Activated CD4-positive, alpha-beta memory T cell treated with anti-CD3 and anti-CD28 coated beads, Interleukin-2, amount 10 ng/mL, durations not matched to agents 7 days and 5 days (primary cell): ENCODE data around the gene IMP3. TPM values are rescaled to one million over a fixed set of nuclear protein-coding genes. Genes with fewer than 3 reads are reported as not detected.
"Not testable (repeated sequence)": the region's sequence is repeated elsewhere in the genome, so short reads cannot be mapped to it uniquely, and the experiment has no call there.

Source experiments
- CTCF ChIA-PET: fragments of 350-600 bp; sonication (Branson Sonifier 250); formaldehyde crosslinking; loops from one replicate; lab custom pipeline; 2021; ENCODE audit warnings: antibody characterized with exemption, inconsistent platforms; lab: Charles Lee
- POLR2A ChIA-PET: fragments of 350-600 bp; sonication (Branson Sonifier 250); formaldehyde crosslinking; loops from one replicate; lab custom pipeline; 2021; ENCODE audit warnings: antibody characterized with exemption; lab: Charles Lee
- DNase-seq: peaks from one replicate; pipeline ENCODE4 v3.0.0-alpha.2; 2020
- H3K27ac Mint-ChIP-seq: one replicate; pipeline ENCODE4 v1.8.0; 2021; ENCODE audit warnings: mild to moderate bottlenecking, mixed read lengths
- H3K27me3 Mint-ChIP-seq: one replicate; pipeline ENCODE4 v1.8.0; 2021; ENCODE audit warnings: mixed read lengths
- H3K36me3 Mint-ChIP-seq: one replicate; pipeline ENCODE4 v1.8.0; 2021; ENCODE audit warnings: low read depth, mixed read lengths
- H3K4me1 Mint-ChIP-seq: one replicate; pipeline ENCODE4 v1.8.0; 2021; ENCODE audit warnings: mixed read lengths
- H3K4me3 Mint-ChIP-seq: one replicate; pipeline ENCODE4 v1.8.0; 2021; ENCODE audit warnings: mild to moderate bottlenecking, mixed read lengths
- H3K9me3 Mint-ChIP-seq: one replicate; pipeline ENCODE4 v1.8.0; 2021; ENCODE audit warnings: mixed read lengths
- total RNA-seq, 2 experiments: library from RNA; stranded (reverse); gene quantifications; one replicate each; pipeline ENCODE4 v1.2.3, GENCODE V29; 2021

Gene IMP3
- total RNA-seq, 2 experiments from 2014 or later, result 72.3 to 75.5 TPM

- CTCF ChIA-PET, result interaction anchor here (1.1 kb wide), 1 partner anchor 310 kb away, joined by 4 read pairs; no protein-coding TSS in a partner anchor
- POLR2A ChIA-PET, H3K4me1 Mint-ChIP-seq, H3K27ac Mint-ChIP-seq, H3K9me3 Mint-ChIP-seq, H3K4me3 Mint-ChIP-seq, H3K36me3 Mint-ChIP-seq, H3K27me3 Mint-ChIP-seq, DNase-seq: not testable (repeated sequence)
Measured at GRCh38 chr15:75678324-75678690, 38.3 kb upstream of the IMP3 start.

GRCh38 chr15:75677465-75678323 is 37.7 kb upstream of the IMP3 start:
- Mint-ChIP-seq H3K4me1 (peaks cover 2% of the 10 kb centered on the region), H3K9me3 (no peaks in the 10 kb centered on the region), H3K36me3 (no peaks in the 10 kb centered on the region), H3K4me3 (no peak overlapping the region), H3K27ac (no peak overlapping the region), H3K27me3 (peaks cover 4% of the 10 kb centered on the region)
- POLR2A ChIA-PET, result no interaction called here
- DNase-seq, result no peak
- CTCF ChIA-PET, result no interaction called here

DNA sequence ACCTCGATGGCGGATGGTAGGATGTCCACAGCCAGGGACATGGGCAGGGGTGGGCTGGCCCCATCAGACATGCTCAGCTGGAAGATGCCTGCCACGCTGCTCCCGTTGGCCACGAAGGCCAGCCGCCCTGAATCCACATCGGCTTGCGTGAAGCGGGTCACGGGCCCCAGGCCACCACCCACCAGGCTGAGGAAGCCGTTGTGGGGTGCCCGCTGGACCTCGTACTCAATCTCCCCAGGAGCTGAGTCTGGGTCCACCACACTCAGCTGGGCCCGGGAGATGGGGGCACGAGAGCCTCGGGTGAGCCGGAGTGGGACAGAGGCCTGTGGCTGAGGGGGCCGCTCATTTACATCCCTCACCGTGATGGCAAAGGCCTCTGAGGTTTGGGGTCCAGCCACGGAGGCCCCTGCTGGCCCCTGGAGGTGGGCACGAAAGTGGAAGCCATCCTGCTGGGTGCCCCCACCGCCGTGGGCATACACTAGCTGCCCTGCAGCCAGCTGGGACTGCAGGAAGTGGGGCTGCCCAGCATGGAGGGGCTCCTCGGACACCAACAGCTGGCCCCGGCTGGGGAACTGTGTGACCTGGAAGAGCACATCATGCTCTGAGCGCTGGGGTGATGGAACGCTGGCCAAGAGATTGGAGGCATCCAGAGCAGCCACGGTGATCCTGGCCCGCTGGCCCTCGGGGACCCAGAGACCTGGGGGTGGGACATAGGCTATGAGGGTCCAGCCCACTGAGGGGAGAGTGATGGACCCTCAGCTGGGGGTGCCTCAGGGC is 36.9 kb upstream of the IMP3 start:
- no peak overlapping the region for H3K4me3 Mint-ChIP-seq
- peaks cover 2% of the 10 kb centered on the region for H3K4me1 Mint-ChIP-seq
- H3K27me3 Mint-ChIP-seq, result peaks cover 4% of the 10 kb centered on the region
- H3K27ac Mint-ChIP-seq, result no peak overlapping the region
- DNase-seq, result no peak
- CTCF ChIA-PET, result no interaction called here
- POLR2A ChIA-PET, result no interaction called here
- H3K9me3 Mint-ChIP-seq, result no peaks in the 10 kb centered on the region
- no peaks in the 10 kb centered on the region for H3K36me3 Mint-ChIP-seq

GRCh38 chr15:75675579-75676404 is 35.8 kb upstream of the IMP3 start:
- Mint-ChIP-seq H3K4me1 (peaks cover 2% of the 10 kb centered on the region), H3K36me3 (no peaks in the 10 kb centered on the region), H3K9me3 (no peaks in the 10 kb centered on the region), H3K27ac (no peak overlapping the region), H3K4me3 (no peak overlapping the region), H3K27me3 (peaks cover 4% of the 10 kb centered on the region)
- ChIA-PET CTCF (interaction anchor here (1.7 kb wide), 1 partner anchor 11 kb away, joined by 4 read pairs; no protein-coding TSS in a partner anchor), POLR2A (no interaction called here)
- DNase-seq, result no peak

- DNase-seq, result no peak
- POLR2A ChIA-PET, result no interaction called here
- Mint-ChIP-seq H3K4me3 (no peak overlapping the region), H3K27ac (no peak overlapping the region), H3K36me3 (no peaks in the 10 kb centered on the region), H3K9me3 (no peaks in the 10 kb centered on the region), H3K4me1 (peaks cover 2% of the 10 kb centered on the region), H3K27me3 (peaks cover 4% of the 10 kb centered on the region)
- CTCF ChIA-PET, result interaction anchor here (1.3 to 1.7 kb wide), 2 partner anchors 12 to 307 kb away, joined by 3 to 4 read pairs; no protein-coding TSS in a partner anchor
Measured at GRCh38 chr15:75674366-75674765, 34.3 kb upstream of the IMP3 start.

DNA sequence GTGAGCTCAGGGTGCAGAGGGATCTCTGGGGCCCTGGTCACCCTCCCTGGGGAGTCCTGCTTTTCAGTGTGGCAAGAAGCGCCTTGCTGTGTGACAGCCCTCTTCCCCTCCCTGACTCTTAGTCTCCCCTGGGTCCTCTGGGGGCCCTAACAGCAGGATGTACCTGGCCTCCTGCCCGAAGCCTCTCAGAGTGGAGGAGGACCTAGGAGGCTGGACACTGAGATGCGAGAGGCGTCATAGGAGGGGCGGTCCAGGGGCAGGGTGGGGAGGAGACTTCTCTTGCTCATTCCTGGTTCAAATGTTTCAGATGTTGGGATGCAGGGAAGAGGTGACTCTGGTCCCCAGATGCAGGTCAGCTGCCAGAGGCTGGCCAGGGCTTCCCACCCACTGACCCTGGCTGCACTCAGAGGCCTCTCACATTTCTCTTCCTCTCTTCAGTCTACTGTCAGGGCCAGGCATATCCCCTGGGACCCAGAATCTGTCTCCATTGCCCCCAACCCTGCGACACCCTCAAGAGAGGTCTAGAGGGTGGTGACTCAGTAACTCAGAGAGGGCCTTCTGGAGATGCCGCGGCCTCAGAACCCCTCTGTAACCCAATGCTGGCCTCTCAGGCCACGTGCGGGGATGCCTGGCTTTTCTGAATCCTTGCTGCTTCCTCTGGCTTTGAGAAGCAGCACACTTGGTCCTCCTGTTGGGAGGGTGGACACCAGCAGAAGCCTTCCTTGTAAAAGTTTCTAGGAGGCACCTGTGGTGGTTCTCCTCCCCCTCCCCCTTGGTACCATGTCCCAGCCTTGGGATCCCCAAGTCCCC is 33.6 kb upstream of the IMP3 start:
- no peaks in the 10 kb centered on the region for H3K36me3 Mint-ChIP-seq
- no peak overlapping the region for H3K27ac Mint-ChIP-seq
- POLR2A ChIA-PET, result no interaction called here
- no peaks in the 10 kb centered on the region for H3K27me3 Mint-ChIP-seq
- no peak for DNase-seq
- no peak overlapping the region for H3K4me3 Mint-ChIP-seq
- CTCF ChIA-PET, result interaction anchor here (1.3 kb wide), 1 partner anchor 306 kb away, joined by 3 read pairs; no protein-coding TSS in a partner anchor
- H3K9me3 Mint-ChIP-seq, result no peaks in the 10 kb centered on the region
- H3K4me1 Mint-ChIP-seq, result no peaks in the 10 kb centered on the region

DNA sequence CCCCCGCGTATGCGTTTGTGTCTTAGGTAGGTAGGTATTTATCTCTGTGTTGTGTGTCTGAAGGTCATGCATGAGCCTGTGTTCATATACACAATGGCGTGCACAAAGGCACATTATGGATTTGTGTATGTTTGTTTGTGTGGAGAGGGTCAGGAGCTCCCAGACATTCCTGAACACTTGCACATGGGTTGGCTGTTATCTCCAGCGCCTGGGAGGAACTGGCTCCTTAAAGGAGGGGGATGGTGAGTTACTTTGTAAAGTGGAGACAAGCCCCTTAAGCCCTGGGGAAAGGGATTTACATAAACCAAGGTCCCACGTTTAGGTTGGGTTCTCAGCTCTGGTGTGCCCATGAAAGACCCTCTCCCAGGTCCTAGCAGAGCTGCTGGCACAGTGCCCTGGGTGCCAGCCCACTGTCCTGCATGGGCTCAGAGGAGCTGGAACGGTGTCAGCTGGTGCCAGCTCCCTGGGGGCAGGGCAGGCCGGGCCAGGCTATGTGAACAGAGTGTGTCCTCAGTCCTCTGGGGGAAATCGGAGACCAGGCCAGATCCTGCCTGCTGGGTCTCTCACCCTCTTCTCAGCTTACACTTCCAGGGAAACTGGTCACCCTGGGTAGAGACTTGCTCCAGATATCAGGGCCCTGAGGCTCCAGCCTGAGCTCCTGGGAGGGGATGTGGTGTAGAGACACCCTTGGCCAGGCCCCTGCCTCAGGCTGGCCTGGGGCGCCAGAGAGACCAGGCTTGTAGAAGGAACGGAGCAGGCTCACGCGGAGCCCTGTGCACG is 32.8 kb upstream of the IMP3 start:
- H3K36me3 Mint-ChIP-seq, result no peaks in the 10 kb centered on the region
- ChIA-PET CTCF (no interaction called here), POLR2A (no interaction called here)
- DNase-seq, result no peak
- no peaks in the 10 kb centered on the region for H3K27me3 Mint-ChIP-seq
- no peaks in the 10 kb centered on the region for H3K9me3 Mint-ChIP-seq
- no peaks in the 10 kb centered on the region for H3K4me1 Mint-ChIP-seq
- no peak overlapping the region for H3K27ac Mint-ChIP-seq
- H3K4me3 Mint-ChIP-seq, result no peak overlapping the region

- ChIA-PET CTCF (interaction anchor here (1.2 kb wide), 1 partner anchor 15 kb away, joined by 4 read pairs; no protein-coding TSS in a partner anchor), POLR2A (interaction anchor here (0.6 kb wide), 1 partner anchor 59 kb away, joined by 3 read pairs; no protein-coding TSS in a partner anchor)
- Mint-ChIP-seq H3K36me3 (no peaks in the 10 kb centered on the region), H3K27ac (no peak overlapping the region), H3K27me3 (no peaks in the 10 kb centered on the region), H3K4me3 (no peak overlapping the region), H3K9me3 (no peaks in the 10 kb centered on the region), H3K4me1 (no peaks in the 10 kb centered on the region)
- DNase-seq, result no peak
Measured at GRCh38 chr15:75671730-75672602, 31.9 kb upstream of the IMP3 start.

GRCh38 chr15:75669879-75670212 is 29.8 kb upstream of the IMP3 start:
- DNase-seq, result no peak
- Mint-ChIP-seq H3K4me1 (peaks cover 8% of the 10 kb centered on the region), H3K4me3 (no peak overlapping the region), H3K27me3 (no peaks in the 10 kb centered on the region), H3K27ac (no peak overlapping the region), H3K36me3 (no peaks in the 10 kb centered on the region), H3K9me3 (no peaks in the 10 kb centered on the region)
- ChIA-PET CTCF (interaction anchor here (1.6 kb wide), 1 partner anchor 301 kb away, joined by 5 read pairs; the partner anchor contains the start of gene MAN2C1), POLR2A (no interaction called here)

GRCh38 chr15:75669191-75669878 is 29.3 kb upstream of the IMP3 start:
- CTCF ChIA-PET, result interaction anchor here (1.6 kb wide), 1 partner anchor 301 kb away, joined by 5 read pairs; the partner anchor contains the start of gene MAN2C1

More at GRCh38 chr15:75669191-75669878, 29.3 kb upstream of the IMP3 start:
- DNase-seq, result no peak
- POLR2A ChIA-PET, result no interaction called here
- Mint-ChIP-seq H3K4me1 (peaks cover 8% of the 10 kb centered on the region), H3K4me3 (no peak overlapping the region), H3K27ac (no peak overlapping the region), H3K9me3 (no peaks in the 10 kb centered on the region), H3K27me3 (no peaks in the 10 kb centered on the region), H3K36me3 (no peaks in the 10 kb centered on the region)
